OCI-LY7 (cell line): ENCODE data around the gene DENND10.

Source experiments
- EZH2phosphoT487 ChIP-seq: fragments of 200-600 bp; sonication (generic); IDR thresholded peaks from 2 replicates; pipeline ENCODE4 v1.6.1; 2018; ENCODE audit warnings: low read depth, borderline replicate concordance, mild to moderate bottlenecking, mixed run types, antibody characterized with exemption, low read length, moderate library complexity, mixed read lengths
- TF ChIP-seq, protein P1 (sequence below): fragments of 200-600 bp; sonication (generic); conservative IDR thresholded peaks from 2 replicates; pipeline ENCODE4 v1.5.1; 2014; ENCODE audit warnings: mild to moderate bottlenecking, antibody characterized with exemption, low read length, moderate library complexity, mixed read lengths

DNA sequence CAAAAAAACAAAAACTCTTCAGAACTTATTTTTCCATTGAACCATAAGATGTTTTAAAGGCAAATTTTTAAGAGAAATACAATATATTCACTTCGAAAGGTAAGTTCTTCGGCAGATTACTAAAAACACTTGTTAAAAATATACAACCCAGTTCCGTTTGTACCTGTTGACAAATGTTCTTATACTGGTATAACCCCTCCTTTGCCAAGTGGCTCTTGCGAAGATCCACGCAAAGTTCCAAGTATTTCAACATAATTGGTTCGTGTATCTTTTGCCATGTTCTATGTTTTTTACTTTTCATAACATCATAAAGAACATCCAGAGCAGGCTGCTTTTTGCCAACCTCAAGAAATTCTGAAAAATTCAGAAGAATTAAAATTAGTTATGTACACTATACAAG lies 30.3 kb upstream of the DENND10 start:
- TF ChIP-seq, protein P1, sequence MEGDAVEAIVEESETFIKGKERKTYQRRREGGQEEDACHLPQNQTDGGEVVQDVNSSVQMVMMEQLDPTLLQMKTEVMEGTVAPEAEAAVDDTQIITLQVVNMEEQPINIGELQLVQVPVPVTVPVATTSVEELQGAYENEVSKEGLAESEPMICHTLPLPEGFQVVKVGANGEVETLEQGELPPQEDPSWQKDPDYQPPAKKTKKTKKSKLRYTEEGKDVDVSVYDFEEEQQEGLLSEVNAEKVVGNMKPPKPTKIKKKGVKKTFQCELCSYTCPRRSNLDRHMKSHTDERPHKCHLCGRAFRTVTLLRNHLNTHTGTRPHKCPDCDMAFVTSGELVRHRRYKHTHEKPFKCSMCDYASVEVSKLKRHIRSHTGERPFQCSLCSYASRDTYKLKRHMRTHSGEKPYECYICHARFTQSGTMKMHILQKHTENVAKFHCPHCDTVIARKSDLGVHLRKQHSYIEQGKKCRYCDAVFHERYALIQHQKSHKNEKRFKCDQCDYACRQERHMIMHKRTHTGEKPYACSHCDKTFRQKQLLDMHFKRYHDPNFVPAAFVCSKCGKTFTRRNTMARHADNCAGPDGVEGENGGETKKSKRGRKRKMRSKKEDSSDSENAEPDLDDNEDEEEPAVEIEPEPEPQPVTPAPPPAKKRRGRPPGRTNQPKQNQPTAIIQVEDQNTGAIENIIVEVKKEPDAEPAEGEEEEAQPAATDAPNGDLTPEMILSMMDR: no peak
- no peak for TF ChIP-seq EZH2phosphoT487
